ENCODE results near the gene MYH7B.

MYH7B gene

DNA sequence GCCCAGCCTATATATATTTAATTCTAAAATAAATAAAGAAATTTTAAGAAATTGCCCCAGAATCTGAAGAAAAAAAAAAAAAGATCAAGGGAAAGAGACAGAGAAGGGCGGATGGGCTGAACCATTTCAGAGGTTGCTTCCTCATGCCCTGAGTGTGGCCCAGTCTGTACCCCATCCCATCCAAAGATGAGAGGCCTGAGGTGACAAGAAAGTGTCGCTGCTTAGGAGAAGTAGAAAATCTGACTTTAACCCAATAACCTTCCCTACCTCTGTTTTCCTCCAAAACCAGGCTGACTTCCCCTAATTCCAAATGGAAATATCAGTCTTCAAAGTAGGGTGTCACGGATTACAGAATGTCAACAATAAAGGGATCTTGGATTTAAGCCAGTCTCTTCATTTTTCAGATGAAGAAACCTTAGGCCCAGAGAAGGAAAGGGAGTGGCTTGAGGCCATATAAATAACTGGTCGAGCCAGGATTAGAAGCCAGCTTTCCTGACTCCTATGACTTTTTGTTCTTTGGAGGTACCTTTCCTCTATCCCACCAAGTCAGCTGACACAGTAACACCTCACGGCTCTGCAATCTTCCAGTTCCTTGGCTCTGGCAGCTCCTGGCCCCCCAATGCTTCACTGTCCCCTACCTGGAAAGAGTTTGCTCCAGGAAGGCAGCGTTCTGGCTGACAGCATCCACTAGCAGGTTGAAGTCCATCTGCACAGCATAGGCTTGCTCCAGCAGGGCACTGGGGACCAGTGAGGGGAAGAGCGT lies 10.2 kb upstream of the MYH7B start:
- DNase-seq = no peak

DNA sequence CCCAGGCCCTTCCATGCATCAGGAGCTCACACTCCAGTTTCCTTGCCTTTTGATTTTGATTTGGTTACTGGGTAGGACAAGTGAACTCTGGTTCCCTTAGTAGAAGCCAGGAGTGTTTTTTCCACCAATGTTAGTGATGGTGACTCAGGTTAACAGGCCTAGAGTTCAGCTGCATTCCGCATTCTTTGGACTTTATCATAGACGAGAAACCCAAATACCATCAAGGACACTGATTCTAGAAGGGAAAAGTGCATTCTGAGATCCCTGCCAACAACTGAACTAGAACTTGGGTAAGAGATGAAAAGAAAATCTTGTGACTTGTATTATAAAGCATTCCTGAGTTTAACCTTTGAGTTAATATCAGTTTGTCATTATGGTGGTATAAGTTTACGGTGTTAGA lies 9.0 kb upstream of the MYH7B start:
- no peak for DNase-seq

DNA sequence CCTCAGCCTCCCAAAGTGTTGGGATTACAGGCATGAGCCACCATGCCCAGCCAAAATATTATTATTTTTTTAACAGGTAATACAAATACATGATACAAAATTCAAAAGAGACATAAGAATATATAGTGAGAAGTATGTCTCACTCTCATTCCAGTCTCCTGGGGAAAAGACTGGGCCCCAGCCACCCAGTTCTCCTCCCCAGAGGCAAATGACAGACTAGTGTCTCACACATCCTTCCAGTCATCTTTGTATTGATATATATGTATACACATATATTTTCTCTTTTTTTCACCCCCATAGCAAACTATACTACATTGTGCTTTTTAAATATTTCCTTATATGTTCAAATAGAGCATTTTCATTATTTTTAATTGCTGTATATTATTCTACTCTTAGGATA lies 8.3 kb upstream of the MYH7B start:
- no peak for DNase-seq

DNA sequence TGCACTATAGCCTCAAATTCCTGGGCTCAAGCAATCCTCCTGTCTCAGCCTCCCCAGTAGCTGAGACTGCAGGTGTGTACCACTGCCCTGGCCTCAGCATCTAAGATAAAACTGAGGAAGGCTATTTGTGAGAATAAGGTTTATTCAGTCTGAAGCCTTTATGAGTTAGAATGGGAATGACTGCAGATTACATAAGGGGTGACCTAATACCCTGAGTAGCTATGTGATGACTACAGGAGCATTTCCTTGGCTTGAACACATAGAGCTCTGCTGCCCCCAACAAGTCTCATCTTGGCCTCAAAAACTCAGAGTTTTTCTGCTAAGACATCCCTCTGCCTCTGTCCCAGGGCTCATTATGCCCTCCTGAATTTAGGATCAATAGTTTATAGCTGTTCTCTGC lies 7.6 kb upstream of the MYH7B start:
- DNase-seq = no peak

DNA sequence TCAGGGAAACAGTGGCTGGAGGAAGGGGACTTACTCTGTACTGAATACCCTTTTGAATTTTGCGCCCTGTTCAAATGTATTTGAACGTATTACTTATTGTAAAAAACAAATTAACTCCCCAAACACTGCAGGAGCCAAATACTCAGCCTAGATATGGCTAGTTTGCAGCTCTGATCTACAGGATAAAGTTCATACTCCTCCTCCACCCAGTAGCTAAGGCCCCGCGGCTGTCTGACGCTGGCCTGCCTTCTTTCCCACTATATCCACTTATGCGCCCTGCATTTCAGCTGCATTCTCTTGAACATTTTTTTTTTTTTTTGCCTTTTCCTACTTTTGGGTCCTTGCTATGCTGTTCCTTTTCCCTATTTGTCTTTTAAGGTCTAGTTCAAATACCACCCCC lies 6.5 kb upstream of the MYH7B start:
- no peak for DNase-seq

DNA sequence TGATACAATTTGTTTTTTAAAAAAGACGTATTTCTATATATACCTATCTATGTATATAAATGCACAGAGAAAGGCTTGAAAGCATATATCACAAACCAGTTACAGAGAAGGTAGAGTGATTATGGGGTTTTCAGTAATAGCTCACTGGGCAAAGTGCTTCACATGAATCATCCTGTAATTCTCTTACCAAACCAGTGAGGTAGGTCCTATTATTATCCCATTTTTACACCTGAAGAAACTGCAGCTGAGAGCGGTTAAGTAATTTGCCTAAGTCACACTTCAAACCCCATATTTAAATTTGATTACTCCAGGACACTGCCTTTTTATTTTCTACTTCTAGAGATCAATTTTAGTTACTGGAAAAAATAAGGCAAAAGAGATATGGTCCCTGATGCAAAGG lies 4.4 kb upstream of the MYH7B start:
- no peak for DNase-seq

DNA sequence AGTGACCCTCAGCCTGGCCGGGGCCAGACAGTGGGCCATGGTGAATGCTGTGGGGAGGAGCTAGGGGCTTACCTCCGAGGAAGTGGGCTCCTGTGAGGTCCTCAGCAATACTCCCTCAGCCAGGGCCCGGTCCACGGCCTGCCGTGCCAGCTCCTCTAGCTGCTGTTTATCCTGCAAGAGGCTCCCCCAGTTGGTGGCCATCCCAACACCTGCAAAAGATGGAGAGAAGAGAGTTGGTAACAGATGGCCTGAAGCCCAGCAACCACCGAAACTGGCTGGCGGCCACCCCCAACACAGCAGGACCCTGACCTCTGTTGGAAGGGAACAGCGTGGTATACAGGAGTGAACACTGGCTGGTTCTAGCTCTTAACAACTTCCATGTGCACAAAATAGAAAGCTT lies 4.0 kb upstream of the MYH7B start:
- DNase-seq = no peak

DNA sequence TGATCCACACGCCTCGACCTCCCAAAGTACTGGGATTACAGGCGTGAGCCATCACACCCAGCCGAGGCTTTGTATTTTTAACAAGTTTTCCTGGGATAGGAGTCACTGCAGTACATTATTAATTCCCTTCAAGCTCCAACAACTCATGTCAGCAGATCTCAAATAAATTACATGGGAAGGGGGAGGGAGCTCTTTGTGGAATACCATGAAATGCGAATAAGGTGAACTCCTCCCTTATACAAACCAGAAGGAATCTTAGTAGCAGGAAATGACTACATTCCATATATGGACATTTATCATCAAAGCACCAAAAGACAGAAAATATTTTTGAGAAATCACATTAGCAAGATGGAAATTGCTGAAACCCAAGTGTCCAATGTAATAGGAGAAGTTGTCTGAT lies 3.0 kb upstream of the MYH7B start:
- no peak for DNase-seq

DNA sequence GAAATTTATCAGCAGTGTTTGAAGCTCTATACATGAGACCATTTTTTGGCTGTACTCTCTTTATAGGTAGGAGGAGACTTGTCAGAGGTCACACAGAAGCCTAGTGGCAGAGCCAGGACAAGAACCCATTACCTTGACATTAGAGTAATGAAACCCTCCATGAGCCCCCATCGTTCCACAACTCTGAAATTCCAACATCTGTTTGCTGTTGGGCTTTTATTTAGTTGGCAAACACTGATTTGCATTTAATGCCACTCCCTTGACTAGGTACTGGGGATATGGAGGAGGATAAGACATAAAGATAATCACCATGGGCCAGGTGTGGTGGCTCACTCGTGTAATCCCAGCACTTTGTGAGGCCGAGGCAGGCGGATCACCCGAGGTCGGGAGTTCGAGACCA lies 1.7 kb upstream of the MYH7B start:
- no peak for DNase-seq

DNA sequence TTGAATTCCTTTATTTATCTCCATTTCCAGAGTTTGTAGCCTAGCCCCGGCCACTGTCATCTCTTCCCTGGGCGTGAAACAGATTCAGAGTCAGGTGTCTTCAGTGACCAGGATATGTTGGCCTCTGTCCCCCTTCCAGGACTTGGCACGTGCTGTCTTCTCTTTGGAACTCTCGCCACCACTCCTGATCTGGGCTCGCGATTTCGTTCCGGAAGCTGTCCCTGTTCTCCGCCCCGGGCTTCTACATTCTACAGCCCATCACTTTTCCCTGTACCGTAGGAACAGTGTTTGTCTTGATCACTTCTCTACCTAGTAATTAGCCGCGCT lies 801 bp upstream of the MYH7B start:
- DNase-seq = peak in 1 of 6 experiments; percentile 22

DNA sequence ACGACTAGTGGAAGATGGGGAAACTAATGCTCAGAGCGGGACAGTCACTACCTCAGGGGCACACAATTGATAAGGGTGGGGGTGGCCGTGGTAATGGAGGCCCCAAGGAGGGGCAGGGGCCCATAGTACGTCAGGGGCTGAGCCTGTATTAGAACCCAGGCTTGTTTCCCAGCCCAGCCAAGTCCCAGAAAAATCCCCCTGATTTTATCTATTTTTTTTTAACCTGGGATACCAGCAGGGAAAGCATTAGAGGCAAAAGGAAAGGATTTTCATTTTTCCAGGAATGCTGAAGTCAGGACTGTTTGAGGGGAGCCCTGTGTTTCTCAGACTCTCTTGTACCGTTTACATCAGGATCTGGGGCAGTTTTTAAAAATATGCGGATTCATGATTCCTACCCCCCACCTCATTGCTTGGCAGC lies 382 bp downstream of the MYH7B start:
- peak in 1 of 6 experiments; percentile 33 for DNase-seq

DNA sequence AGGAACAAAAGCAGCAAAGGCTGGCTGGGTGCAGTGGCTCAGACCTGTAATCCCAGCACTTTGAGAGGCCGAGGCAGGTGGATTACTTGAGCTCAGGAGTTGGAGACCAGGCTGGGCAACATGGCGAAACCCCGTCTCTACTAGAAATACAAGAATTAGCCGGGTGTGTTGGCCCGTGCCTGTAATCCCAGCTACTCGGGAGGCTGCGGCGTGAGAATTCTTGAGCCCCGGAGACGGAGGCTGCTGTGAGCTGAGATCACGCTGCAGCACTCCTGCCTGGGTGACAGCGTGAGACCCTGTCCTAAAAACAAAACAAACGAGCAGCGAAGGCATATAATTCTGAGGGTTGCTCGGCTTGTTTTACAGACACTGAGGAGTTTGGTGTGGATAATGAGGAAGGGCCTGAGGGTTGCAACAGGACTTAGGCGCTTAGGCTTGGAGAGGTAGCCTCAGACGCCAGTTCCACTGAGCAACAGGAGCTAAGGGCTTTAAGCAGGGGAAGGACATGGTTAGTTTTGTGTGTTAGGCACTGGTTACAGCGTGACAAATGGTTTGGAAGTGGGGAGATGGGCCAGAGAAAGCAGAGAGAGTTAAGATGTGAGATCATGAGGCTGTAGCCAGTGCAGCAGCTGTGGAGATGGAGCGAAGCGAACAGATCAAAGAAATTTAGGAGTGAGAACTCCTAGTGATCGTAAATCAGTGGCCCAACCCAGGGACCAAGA lies 1.2 kb downstream of the MYH7B start:
- no peak for DNase-seq

DNA sequence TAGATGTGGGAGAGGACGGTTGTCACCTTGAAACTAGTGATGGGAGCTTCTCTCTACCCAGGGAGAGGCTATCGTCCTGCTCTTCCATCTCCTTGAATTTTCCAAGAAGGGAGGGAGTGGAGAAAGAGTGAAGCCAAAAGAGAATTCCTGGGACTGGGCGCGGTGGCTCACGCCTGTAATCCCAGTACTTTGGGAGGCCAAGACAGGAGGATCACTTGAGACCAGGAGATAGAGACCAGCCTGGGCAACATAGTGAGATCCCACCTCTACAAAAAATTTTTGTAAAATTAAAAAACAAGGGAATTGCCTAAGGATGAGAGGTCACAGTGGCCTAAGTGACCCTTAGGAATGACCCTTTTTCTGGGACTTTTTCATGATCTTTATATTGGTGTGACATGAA lies 8.8 kb downstream of the MYH7B start:
- DNase-seq = no peak

DNA sequence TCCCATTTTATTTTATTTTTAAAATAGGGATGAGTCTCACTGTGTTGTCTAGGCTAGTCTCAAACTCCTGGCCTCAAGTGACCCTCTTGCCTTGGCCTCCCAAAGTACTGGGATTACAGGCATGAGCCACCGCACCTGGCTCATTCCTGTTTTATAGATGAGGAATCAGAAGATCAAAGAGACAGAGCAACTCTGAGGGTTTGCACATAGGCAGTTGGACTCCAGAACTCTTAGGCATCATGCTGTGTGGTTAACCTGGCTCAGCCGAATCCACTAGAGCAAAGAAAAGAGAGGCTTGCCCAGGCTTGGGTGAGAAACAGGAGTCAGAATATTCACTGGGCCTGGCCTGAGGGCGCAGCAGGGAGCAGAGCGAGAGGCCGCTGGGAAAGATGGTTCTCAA lies 9.4 kb downstream of the MYH7B start:
- DNase-seq = no peak

DNA sequence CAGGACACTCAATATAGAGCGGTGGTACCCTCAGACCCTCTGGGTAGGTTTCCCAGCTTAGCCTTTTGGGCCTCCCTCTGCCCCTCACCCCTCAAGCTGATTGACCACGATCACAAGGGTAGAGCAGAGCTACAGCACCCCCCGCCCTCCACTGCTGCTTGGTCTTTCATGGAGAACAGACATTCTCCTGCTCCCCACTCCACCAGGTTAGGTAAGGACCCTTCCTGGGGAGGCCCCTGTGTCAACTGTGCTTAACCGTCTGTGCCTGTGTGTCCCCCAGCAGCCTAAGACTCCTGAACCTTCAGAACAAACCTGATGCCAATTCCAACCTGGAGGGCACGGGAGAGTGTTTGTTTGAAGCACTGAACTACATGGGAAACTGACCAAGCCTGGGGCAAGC lies 11.8 kb downstream of the MYH7B start:
- DNase-seq = no peak

DNA sequence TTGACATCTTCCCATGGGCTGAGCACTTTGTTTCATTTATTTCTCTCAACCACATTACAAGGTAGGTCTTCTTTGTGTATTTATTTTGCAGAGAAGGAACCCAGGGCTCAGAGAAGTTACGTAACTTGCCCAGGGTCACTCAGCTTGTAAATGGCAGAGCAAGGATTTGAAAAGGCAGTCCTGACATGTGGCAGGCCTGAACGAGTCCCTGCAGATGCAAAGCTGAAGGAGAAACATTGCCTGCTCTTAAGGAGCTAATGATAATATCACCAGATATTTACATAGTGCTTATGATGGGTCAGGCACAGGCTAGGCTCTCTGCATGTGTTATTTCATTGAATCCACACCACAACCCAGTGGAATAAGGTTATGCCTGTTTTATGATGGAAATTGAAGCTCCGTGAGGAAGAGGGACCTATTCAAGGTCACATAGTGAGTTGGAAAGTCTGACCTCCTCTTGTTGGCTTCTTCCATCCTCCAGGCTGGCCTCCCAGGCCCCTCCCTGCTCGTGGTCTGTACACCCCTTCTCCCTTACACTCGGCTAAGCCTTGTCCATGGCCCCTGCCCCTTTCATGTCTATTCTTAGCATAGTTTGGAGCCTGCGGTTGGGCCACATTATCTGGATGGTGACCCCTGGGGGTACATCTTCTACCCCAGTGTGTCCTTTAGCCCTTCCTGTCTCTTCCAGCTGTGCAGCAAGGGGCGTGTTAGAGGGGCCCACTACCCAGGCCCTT lies 12.5 kb downstream of the MYH7B start:
- DNase-seq = no peak

DNA sequence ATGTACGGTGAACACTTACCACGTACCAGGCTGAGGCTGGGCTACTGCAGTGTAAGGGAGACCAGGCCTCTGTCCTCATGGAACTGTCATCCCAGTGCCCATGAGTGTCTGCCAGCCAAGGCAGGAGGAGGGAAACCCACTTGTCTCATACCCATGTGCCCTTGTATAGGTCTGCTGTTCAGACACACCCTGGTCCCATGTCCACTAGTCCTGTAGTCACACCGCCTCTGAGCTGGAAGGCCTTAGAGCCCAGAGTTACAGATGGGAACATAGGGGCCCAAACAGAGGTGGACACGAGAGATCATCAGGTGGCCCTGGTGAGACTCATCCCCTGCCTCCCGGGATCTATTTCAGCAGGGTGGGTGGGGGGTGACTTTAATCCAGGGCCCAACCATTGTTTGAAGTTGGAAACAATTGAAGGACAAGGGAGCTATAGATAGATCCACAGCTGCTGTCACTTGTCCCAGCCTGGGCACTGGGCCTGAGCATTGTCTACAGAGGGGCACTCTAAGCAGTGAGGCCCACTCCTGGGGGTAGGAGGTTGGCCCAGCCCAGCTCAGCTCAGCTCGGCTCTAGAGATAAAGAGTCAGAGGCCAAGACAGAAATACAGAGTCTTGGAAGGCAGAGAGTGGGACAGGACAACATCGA lies 14.6 kb downstream of the MYH7B start:
- no peak for DNase-seq

DNA sequence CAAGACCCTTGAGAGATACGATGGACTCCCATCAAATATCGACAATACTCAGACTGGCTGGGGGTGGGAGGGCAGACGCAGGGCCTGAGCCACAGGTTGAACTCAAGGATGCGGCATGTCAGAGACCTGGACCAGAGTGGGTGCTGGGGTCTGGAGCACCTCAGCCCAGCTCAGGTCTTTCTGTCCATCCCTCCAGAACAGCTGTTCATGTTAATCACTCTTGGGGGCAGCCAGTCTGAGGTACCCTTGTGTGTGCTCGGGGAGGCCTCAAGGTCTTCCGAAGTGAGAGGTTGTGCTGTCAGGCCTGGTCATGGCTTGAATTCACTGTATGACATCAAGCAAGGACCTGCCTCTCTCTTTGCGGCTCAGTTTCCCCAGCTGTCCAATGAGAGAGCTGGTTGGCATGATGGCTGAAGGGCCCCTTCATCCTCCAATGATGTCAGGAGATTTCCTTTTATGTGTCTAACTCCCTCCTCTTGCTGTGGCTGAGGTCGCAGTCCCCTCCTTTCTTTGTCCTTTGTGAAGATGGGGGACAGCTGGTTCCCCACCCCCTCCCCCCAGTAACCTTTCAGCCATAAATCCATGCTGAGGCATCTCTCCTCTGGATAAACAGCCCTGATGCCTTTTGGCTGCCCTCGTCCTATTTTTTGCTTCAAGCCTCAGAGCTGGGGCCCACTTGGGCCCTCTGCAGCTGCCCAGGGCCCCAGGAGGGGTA lies 15.3 kb downstream of the MYH7B start:
- no peak for DNase-seq

DNA sequence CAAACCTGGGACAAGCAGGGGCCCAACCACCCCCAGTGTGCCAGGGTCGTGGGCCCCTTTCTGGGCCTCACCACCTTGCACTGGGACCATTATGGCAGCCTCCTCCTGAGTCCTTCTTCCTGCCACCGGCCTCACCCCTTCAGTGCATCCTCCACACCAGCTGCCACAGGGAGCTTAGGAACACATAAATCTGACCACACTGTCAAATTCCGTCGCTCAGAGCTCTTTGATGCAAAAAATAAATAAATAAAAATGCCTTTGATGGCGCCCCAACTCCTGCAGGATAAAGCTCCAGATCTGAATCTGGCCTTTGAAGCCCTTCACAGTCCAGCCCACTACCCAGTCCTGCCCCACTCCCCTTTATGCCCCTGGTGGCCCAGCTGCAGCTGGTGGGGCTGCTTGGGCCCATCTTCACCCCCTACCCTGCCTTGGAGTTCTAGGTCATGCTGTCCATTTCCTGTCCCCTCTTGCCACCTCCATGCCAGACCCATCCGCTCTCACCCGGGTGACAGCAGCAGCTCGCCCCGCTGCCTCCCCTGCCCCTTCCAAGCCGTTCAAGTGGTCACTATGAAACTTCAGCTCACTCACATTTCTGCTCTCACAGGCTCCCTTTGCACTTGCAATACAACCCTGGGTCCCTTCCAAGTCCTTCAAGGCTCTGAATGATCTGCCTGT lies 16.0 kb downstream of the MYH7B start:
- DNase-seq = no peak

DNA sequence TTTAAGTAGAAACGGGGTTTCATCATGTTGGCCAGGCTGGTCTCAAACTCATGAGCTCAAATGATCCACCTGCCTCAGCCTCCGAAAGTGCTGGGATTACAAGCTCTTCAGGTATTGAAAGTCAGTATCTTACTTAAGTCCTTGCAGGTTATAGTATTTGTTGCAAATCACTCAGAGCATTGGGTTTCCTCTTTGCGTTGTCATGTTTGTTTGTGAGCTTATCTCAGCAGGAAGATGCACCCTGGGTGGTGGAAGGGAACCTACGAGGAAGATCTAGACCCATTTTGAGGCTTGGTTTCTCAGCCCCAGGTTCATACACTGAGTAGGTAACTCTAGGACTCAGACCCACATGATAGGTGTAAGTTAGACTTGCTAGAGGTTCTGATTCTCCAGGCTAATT lies 18.6 kb downstream of the MYH7B start:
- no peak for DNase-seq

DNA sequence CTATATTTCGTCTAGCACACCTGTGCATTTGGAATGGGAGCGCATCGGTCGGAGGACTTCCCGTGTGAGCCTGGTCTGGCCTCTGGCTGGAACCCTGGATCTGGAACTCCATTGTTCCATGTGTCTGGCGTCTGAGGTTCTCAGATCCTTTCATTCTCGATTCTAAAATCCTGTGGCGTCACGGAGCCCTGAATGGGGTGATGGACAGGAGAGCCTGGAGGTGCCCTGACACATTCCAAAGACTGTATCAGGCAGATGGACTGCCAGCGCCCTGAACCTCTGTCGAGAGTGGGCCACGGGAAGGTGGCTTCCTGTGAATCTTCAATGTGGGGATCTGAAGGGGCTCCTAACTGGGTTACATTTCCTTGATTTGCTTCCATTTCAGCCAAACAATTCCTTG lies 20.6 kb downstream of the MYH7B start:
- no peak for DNase-seq

DNA sequence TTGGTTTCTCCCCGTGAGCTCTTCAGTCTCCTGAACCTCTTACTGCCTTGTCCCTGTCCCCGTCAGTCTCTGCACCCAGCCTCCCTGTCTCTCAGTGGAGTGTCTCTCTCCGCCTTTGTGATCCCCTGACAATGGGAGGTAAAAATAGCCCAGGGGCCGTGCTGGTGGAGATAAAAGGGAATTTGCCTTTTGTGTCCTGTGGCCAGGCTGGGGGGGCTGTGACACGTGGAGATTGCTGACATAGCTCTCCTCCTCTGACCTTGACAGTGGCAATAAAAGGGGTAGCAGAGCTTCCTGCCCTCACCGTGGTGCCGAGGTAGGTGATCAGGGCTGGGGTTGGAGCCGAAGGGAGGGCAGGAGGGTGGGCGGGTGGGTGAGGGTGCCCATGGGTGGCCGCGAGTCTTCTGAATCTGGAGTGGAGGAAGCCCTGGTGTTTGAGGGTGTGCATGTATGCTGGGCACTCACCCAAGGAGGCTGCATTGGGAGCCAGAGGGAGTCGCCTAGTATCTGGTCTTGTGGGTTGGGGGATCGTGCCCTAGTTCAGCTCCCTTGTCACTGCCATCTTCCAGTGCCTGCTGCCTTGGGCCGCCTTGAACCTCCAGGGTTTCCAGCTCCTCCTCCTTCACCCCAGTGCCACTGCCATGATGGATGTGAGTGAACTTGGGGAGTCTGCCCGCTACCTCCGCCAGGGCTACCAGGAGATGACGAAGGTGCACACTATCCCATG lies 21.9 kb downstream of the MYH7B start:
- no peak for DNase-seq
